Transverse colon (tissue), 4 donors: ENCODE results near the gene LKAAEAR1. TPM values are rescaled to one million over a fixed set of nuclear protein-coding genes. Genes with fewer than 3 reads are reported as not detected.

Source experiments
- DNase-seq: peaks from one replicate; pipeline ENCODE4 v3.0.0-alpha.2; 2019
- H3K27ac ChIP-seq, 4 donors: fragments of 200-600 bp; sonication (generic); 2 replicates each; pipeline ENCODE4 v1.5.1; 2016 to 2018; ENCODE audit warnings: inconsistent platforms in 4 of 4
- H3K27me3 ChIP-seq: fragments of 200-600 bp; sonication (generic); 2 replicates; pipeline ENCODE4 v1.5.1; 2017; ENCODE audit warnings: inconsistent platforms
- H3K36me3 ChIP-seq, 4 donors: fragments of 200-600 bp; sonication (generic); 2 replicates each; pipeline ENCODE4 v1.5.1; 2017 to 2019; ENCODE audit warnings: inconsistent platforms in 4 of 4
- H3K4me1 ChIP-seq, 4 donors: fragments of 200-600 bp; sonication (generic); 2 replicates each; pipeline ENCODE4 v1.5.1; 2017 to 2020; ENCODE audit warnings: inconsistent platforms in 4 of 4
- H3K4me3 ChIP-seq, 4 donors: fragments of 200-600 bp; sonication (generic); 1 replicate in 1 of 4; 2 replicates in 3 of 4; pipeline versions ENCODE4 v1.5.1 to v1.6.1; 2017 to 2019; ENCODE audit warnings: inconsistent platforms in 4 of 4
- H3K9me3 ChIP-seq, 2 donors: fragments of 200-600 bp; sonication (generic); 2 replicates each; pipeline ENCODE4 v1.5.1; 2017 to 2019; ENCODE audit warnings: inconsistent platforms in 2 of 2
- CTCF ChIP-seq, 5 experiments: fragments of 200-600 bp in 3 of 5; fragments of 450-650 bp in 2 of 5; sonication (generic) in 3 of 5; IDR thresholded peaks; 1 replicate in 2 of 5; 2 replicates in 3 of 5; pipeline ENCODE4 v1.5.1; 2016 to 2017; ENCODE audit warnings: antibody characterized with exemption in 5 of 5, inconsistent platforms in 3 of 5, mild to moderate bottlenecking in 2 of 5, moderate library complexity in 1 of 5
- EP300 ChIP-seq: sonication (generic); formaldehyde crosslinking; IDR thresholded peaks from one replicate; pipeline ENCODE4 v1.6.1; 2017; ENCODE audit warnings: antibody characterized with exemption, low read depth
- POLR2A ChIP-seq: fragments of 450-650 bp; IDR thresholded peaks from one replicate; pipeline ENCODE4 v1.6.1; 2016; ENCODE audit warnings: antibody characterized with exemption, mild to moderate bottlenecking, moderate library complexity
- POLR2AphosphoS5 ChIP-seq, 3 donors: sonication (generic); formaldehyde crosslinking; IDR thresholded peaks; one replicate each; pipeline ENCODE4 v1.6.1; 2016; ENCODE audit warnings: antibody characterized with exemption in 3 of 3
- WGBS, 2 donors: methylation state at CpG; one replicate each; pipeline ENCODE4 v1.1.5; 2018; ENCODE audit warnings: low coverage in 1 of 2; 5-methylcytosine and 5-hydroxymethylcytosine counted together
- in situ Hi-C, 4 donors: fragments of 200-750 bp; cut with MboI; loops; one replicate each; pipeline versions ENCODE4 v1.15.0 to v1.15.1; 2017; ENCODE audit warnings: low sequenced_read_pairs in 3 of 4, low pct_ligation_motif_present in 1 of 4, low pct_unique_long_range_greater_than_20kb in 1 of 4
- intact Hi-C: fragments of 100-400 bp; cut with DNase I; formaldehyde crosslinking; loops from one replicate; pipeline ENCODE4 v1.15.1; 2023; ENCODE audit warnings: low total_unique reads
- total RNA-seq, 4 donors: library from RNA; depleted of rRNA; stranded (reverse); fragments of >200 nt; gene quantifications; one replicate each; pipeline ENCODE4 v1.1.0, GENCODE V29; 2016

LKAAEAR1 gene
- total RNA-seq, 4 donors from 2014 or later, result not detected

DNA sequence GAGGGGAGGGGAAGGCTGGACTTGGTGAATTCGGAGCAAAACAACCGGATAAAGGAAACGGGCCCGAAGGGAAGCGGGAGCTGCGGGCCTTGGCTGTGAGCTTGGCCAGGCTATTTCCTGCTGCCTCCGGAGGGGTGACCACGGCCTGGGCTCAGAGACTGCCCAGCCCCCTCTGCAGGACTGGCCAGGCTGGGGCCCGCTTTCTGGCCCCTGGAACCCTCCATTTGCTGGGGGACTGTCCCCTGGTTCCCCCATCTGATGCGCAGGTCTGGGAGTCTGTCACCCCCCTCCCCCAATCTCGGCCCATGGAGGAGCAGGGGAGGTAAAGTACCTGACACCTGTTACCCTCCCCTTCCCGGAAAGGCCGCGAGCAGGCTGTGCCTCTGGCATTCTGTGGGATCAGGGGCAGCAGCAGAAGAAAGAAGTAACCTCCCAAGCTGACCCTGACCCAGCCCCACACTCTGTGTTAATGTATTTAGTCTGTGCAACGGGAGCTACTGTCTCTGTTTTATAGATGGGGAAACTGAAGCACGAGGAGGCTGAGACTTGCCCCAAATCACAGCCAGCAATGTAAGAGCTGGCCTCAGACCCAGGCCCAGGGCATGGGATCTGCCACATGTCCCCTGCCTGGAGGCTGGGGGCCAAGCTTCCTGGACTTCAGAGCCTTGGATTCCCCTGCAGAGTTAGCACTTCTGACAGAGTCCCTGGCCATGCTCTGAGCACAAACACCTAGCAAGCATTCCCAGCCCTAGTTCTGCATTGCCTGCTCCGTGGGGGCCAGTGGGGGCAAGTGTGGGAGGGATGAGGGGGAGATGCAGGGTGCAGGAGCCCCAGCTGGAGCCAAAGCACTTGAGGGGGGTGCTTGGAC lies 44.7 kb downstream of the LKAAEAR1 start:
- Histone ChIP-seq H3K27me3 (peaks cover 80% of the 10 kb centered on the region), H3K36me3 (peaks cover 0 to 3% (median 0%) of the 10 kb centered on the region in 4 donors), H3K9me3 (no peaks in the 10 kb centered on the region), H3K27ac (peak overlapping the region in 2 of 4 donors; percentile 6 to 57), H3K4me1 (peaks cover 16 to 34% (median 24%) of the 10 kb centered on the region in 4 donors), H3K4me3 (peak overlapping the region in 3 of 4 donors; percentile 16 to 53 (median 46))
- TF ChIP-seq POLR2AphosphoS5 (IDR thresholded peaks at IDR 0.05) (no peak), CTCF (IDR thresholded peaks at IDR 0.05) (no peak), EP300 (no peak), POLR2A (no peak)
- intact Hi-C loops, result loop anchor here (5.0 kb wide), 1 partner anchor 73 kb away; no protein-coding TSS in a partner anchor
- WGBS, 2 donors, result 0 to 13% methylated on average over 7 to 17 of the region's 17 CpGs
- no peak for DNase-seq
- in situ Hi-C loops, result no loop called here

- no peaks in the 10 kb centered on the region for H3K9me3 ChIP-seq
- TF ChIP-seq CTCF (IDR thresholded peaks at IDR 0.05) (peak; percentile 61 to 83 (median 65)), POLR2A (no peak)
- 0 to 1% methylated on average over 1 to 17 of the region's 91 CpGs for WGBS, 2 donors
- peak overlapping the region; percentile 16 to 53 (median 32) for H3K4me3 ChIP-seq
- in situ Hi-C loops, result no loop called here
- H3K27ac ChIP-seq, result peak overlapping the region; percentile 33 to 66 (median 52)
- intact Hi-C loops, result loop anchor here (5.0 kb wide), 1 partner anchor 74 kb away; no protein-coding TSS in a partner anchor
- peaks cover 16 to 34% (median 24%) of the 10 kb centered on the region in 4 donors for H3K4me1 ChIP-seq
- peaks cover 72% of the 10 kb centered on the region for H3K27me3 ChIP-seq
- peak; percentile 78 for DNase-seq
- H3K36me3 ChIP-seq, result peaks cover 0 to 5% (median under 1%) of the 10 kb centered on the region in 4 donors
These were observed 45.5 kb downstream of the LKAAEAR1 start for GRCh38 chr20:64038565-64039292.

DNA sequence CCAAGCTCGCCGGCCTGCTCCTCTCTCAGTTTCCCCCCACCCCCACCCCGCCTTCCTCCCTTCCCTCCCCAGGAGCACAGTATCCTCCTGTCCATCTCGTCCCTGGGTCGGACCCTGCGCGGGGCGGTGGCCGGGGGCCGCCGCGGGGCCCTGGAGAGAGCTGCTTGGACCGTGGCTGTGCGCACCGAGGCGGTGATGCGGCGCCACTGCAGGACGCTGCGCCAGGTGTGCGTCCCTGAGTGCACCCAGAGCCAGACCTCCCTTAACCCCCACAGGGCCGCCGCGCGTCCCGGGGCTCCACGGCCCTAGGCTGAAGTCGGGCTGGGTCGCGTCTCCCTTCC lies 46.0 kb downstream of the LKAAEAR1 start:
- DNase-seq, result no peak
- TF ChIP-seq POLR2AphosphoS5 (IDR thresholded peaks at IDR 0.05) (no peak), CTCF (IDR thresholded peaks at IDR 0.05) (no peak), EP300 (no peak), POLR2A (no peak)
- intact Hi-C loops (loop anchor here (5.0 kb wide), 1 partner anchor 74 kb away; no protein-coding TSS in a partner anchor), in situ Hi-C loops (no loop called here)
- peaks cover 66% of the 10 kb centered on the region for H3K27me3 ChIP-seq
- H3K4me1 ChIP-seq, result peaks cover 16 to 34% (median 24%) of the 10 kb centered on the region in 4 donors
- H3K27ac ChIP-seq, result peak overlapping the region in 3 of 4 donors; percentile 33 to 66 (median 57)
- H3K36me3 ChIP-seq, result peaks cover 0 to 10% (median 4%) of the 10 kb centered on the region in 4 donors
- 0% methylated on average over 2 of the region's 30 CpGs; no CpG with 5 or more reads in 1 of the 2 donors for WGBS, 2 donors
- H3K4me3 ChIP-seq, result peak overlapping the region in 3 of 4 donors; percentile 16 to 53 (median 46)
- H3K9me3 ChIP-seq, result no peaks in the 10 kb centered on the region
